Measurements from ENCODE around the gene PRDM12.

GRCh38 chr9:130680836-130681768 lies 16.7 kb downstream of the PRDM12 start:
- TF ChIP-seq, protein P1, sequence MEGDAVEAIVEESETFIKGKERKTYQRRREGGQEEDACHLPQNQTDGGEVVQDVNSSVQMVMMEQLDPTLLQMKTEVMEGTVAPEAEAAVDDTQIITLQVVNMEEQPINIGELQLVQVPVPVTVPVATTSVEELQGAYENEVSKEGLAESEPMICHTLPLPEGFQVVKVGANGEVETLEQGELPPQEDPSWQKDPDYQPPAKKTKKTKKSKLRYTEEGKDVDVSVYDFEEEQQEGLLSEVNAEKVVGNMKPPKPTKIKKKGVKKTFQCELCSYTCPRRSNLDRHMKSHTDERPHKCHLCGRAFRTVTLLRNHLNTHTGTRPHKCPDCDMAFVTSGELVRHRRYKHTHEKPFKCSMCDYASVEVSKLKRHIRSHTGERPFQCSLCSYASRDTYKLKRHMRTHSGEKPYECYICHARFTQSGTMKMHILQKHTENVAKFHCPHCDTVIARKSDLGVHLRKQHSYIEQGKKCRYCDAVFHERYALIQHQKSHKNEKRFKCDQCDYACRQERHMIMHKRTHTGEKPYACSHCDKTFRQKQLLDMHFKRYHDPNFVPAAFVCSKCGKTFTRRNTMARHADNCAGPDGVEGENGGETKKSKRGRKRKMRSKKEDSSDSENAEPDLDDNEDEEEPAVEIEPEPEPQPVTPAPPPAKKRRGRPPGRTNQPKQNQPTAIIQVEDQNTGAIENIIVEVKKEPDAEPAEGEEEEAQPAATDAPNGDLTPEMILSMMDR (conservative IDR thresholded peaks at IDR 0.05 in 1 of 2, IDR thresholded peaks at IDR 0.05 in 1 of 2; ENCODE audit: low read depth in 1 of 2, low read length in 2 of 2): no peak
- no peak for TF ChIP-seq EZH2 (IDR thresholded peaks at IDR 0.05; ENCODE audit: low read length, missing control alignments)
